Loucy (cell line): ENCODE data around the gene MCAT.
A peak's percentile ranks its signal among the peaks of the same experiment; 100 is the strongest.

Source experiments
- H2AFZ ChIP-seq: fragments of 200-600 bp; sonication (generic); 2 replicates; pipeline ENCODE4 v1.6.0; 2016; ENCODE audit warnings: antibody characterized with exemption, mild to moderate bottlenecking, low read length, moderate library complexity
- H3F3A ChIP-seq: fragments of 200-600 bp; 2 replicates; pipeline ENCODE4 v1.6.0; 2016; ENCODE audit warnings: antibody characterized with exemption, low read depth, mild to moderate bottlenecking
- H3K27me3 ChIP-seq: fragments of 200-600 bp; sonication (generic); 2 replicates; pipeline ENCODE4 v1.6.1; 2014; ENCODE audit warnings: low read length, mild to moderate bottlenecking; ENCODE audit not compliant: insufficient read depth, poor library complexity, severe bottlenecking
- H3K36me3 ChIP-seq: fragments of 200-600 bp; sonication (generic); 2 replicates; pipeline ENCODE4 v1.6.1; 2016; ENCODE audit warnings: low read length; ENCODE audit not compliant: insufficient read depth
- H3K4me1 ChIP-seq: fragments of 200-600 bp; sonication (generic); 2 replicates; pipeline ENCODE4 v1.5.1; 2014; ENCODE audit warnings: low read length, mild to moderate bottlenecking; ENCODE audit not compliant: insufficient read depth, poor library complexity, severe bottlenecking
- H3K4me2 ChIP-seq: fragments of 200-600 bp; sonication (generic); 2 replicates; pipeline ENCODE4 v1.6.0; 2014; ENCODE audit warnings: antibody characterized with exemption, low read length, low read depth, mild to moderate bottlenecking; ENCODE audit not compliant: poor library complexity, severe bottlenecking
- H3K4me3 ChIP-seq: fragments of 200-600 bp; sonication (generic); 2 replicates; pipeline ENCODE4 v1.5.1; 2014; ENCODE audit warnings: low read length, mild to moderate bottlenecking, mixed read lengths; ENCODE audit not compliant: poor library complexity, severe bottlenecking
- H3K79me2 ChIP-seq: fragments of 200-600 bp; sonication (generic); 2 replicates; pipeline ENCODE4 v1.6.1; 2014; ENCODE audit warnings: low read length; ENCODE audit not compliant: insufficient read depth
- H3K9ac ChIP-seq: fragments of 200-600 bp; sonication (generic); 2 replicates; pipeline ENCODE4 v1.6.0; 2014; ENCODE audit warnings: mild to moderate bottlenecking, low read depth, low read length, moderate library complexity; ENCODE audit not compliant: poor library complexity, severe bottlenecking
- H3K9me2 ChIP-seq: fragments of 200-600 bp; sonication (generic); replicated peaks from 2 replicates; pipeline ENCODE4 v1.6.1; 2016; ENCODE audit warnings: low read depth, low read length, mixed read lengths
- H3K9me3 ChIP-seq: fragments of 200-600 bp; sonication (generic); 2 replicates; pipeline ENCODE4 v1.6.1; 2014; ENCODE audit warnings: mild to moderate bottlenecking, antibody characterized with exemption, low read length, low read depth; ENCODE audit not compliant: insufficient read depth
- H4K20me1 ChIP-seq: fragments of 200-600 bp; sonication (generic); 2 replicates; pipeline ENCODE4 v1.6.0; 2014; ENCODE audit warnings: antibody characterized with exemption, low read length, mild to moderate bottlenecking; ENCODE audit not compliant: insufficient read depth, poor library complexity, severe bottlenecking
- CTCF ChIP-seq: fragments of 200-600 bp; sonication (generic); conservative IDR thresholded peaks from 2 replicates; pipeline ENCODE4 v1.5.1; 2014; ENCODE audit warnings: mild to moderate bottlenecking, antibody characterized with exemption, low read length
- EZH2phosphoT487 ChIP-seq: fragments of 200-600 bp; IDR thresholded peaks from 2 replicates; pipeline ENCODE4 v1.6.1; 2018; ENCODE audit warnings: antibody characterized with exemption, mild to moderate bottlenecking, moderate library complexity, borderline replicate concordance

Gene MCAT

DNA sequence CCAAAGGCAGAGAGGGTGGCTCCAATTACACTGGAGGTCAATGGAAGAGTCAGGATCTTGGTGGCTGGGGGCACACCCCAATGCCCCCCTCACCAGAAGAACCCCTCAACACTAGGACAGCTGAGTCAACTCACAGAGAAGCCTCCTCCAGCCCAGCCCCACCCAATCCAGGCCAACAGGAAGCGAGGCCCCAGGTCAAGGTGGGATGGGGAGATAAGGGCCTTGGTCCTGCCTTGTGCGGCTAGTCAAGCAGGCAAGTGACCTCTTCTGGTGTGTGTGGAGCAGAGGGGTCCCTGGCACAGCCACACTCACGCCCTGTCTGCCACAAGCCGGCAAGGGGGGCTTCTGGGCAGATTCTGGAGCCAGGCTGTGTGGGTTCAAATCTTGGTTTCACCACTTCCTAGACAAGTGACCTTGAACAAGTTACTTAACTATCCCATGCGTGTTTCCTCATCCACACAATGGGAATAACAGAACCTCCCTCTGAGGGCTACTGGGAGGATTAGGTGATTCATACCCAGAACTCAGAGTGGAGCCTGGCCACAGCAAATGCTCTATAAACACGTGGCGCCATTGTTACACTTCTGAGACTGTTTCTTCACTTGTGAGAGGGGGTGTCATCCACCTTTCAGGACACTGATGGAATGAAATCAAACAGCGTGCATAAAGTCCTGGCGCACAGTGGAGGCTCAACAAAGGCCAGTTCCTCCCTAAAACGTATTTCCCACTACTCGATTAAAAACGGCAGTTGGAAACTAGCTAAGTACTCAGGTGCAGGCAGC, 40.5 kb upstream of the MCAT start:
- Histone ChIP-seq H4K20me1 (peaks cover 9% of the 10 kb centered on the region), H3K36me3 (no peaks in the 10 kb centered on the region; the same call in 1 of the 2 replicates), H2AFZ (no peak overlapping the region), H3K4me3 (peak overlapping the region; percentile 38), H3K9me3 (no peaks in the 10 kb centered on the region), H3K27me3 (no peaks in the 10 kb centered on the region), H3K4me1 (peaks cover 33% of the 10 kb centered on the region), H3K4me2 (peak overlapping the region; percentile 59), H3K79me2 (peaks cover 32% of the 10 kb centered on the region), H3K9ac (peak overlapping the region; percentile 60), H3K9me2 (no peaks in the 10 kb centered on the region), H3F3A (no peaks in the 10 kb centered on the region)
- no peak for TF ChIP-seq EZH2phosphoT487
- no peak for TF ChIP-seq CTCF

GRCh38 chr22:43182726-43183125, 39.5 kb upstream of the MCAT start:
- Histone ChIP-seq H3K9me2 (no peaks in the 10 kb centered on the region), H3K4me2 (no peak overlapping the region), H3K4me1 (peaks cover 28% of the 10 kb centered on the region), H3K79me2 (peaks cover 32% of the 10 kb centered on the region), H3K9ac (no peak overlapping the region), H3K4me3 (no peak overlapping the region), H3F3A (no peaks in the 10 kb centered on the region), H4K20me1 (peaks cover 9% of the 10 kb centered on the region), H2AFZ (no peak overlapping the region), H3K9me3 (no peaks in the 10 kb centered on the region), H3K27me3 (no peaks in the 10 kb centered on the region), H3K36me3 (no peaks in the 10 kb centered on the region; the same call in 1 of the 2 replicates)
- no peak for TF ChIP-seq EZH2phosphoT487
- TF ChIP-seq CTCF, result no peak

DNA sequence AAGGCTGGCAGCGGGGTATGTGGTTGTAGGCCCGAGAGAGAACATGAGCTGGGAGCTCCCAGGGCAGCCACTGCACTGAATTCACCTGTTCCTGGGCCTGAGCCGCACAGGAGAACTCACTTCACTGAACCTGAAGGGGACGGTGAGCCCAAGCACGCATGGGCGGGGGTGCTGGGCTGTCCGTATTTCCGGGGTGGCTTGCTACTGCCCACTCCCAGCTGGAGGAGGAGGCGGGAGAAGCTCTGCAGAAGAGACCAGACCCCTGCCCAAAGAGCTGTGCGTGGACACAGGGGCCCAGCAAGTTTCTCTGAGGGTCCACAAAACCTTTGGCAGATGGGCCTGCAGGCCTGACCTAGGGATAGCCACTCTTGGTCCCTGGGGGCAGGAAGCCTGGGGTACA, 38.9 kb upstream of the MCAT start:
- H3K9me3 ChIP-seq, result no peaks in the 10 kb centered on the region
- no peaks in the 10 kb centered on the region for H3F3A ChIP-seq
- no peak overlapping the region for H3K4me3 ChIP-seq
- no peaks in the 10 kb centered on the region for H3K27me3 ChIP-seq
- TF ChIP-seq CTCF (no peak), EZH2phosphoT487 (no peak)
- peaks cover 32% of the 10 kb centered on the region for H3K79me2 ChIP-seq
- H2AFZ ChIP-seq, result no peak overlapping the region
- H3K9me2 ChIP-seq, result no peaks in the 10 kb centered on the region
- no peaks in the 10 kb centered on the region; the same call in 1 of the 2 replicates for H3K36me3 ChIP-seq
- H3K4me2 ChIP-seq, result no peak overlapping the region
- H4K20me1 ChIP-seq, result peaks cover 9% of the 10 kb centered on the region
- no peak overlapping the region for H3K9ac ChIP-seq
- peaks cover 28% of the 10 kb centered on the region for H3K4me1 ChIP-seq
